ENCODE results near the gene MED12L. TPM values are rescaled to one million over a fixed set of nuclear protein-coding genes. Genes with fewer than 3 reads are reported as not detected.

MED12L gene
- total RNA-seq, 1 experiment from 2014 or later: 6.4 TPM

DNA sequence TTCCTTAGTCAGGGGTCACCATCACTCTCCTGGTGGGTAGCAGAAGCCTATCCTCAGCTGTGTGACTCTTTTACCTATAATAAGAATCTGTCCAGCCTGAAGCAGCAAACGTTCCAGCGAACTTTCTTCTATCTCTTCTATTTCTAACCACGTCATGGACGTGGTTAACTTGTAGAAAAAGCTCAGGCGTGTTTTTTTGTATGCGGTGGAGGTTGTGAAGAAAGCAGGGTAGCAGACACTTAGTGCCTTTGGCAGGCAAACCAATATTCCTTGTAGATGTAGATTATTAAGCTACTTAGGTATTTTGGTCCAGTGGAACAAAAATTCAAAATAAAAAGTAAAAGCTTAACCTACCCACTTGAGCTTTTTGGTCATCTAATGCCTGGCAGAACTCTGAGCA, 149.4 kb downstream of the MED12L start:
- no peaks in the 10 kb centered on the region for H3K9me2 ChIP-seq (ENCODE audit: insufficient read depth)
- H3K36me3 ChIP-seq (ENCODE audit: control insufficient read depth in 1 of 2, insufficient read depth in 2 of 2, low read length in 2 of 2): no peaks in the 10 kb centered on the region
- H3K4me2 ChIP-seq (ENCODE audit: low read length): no peak overlapping the region
- no peak overlapping the region for H3K4me3 ChIP-seq (replicated peaks in 1 of 2; ENCODE audit: low read depth in 1 of 2, low read length in 2 of 2)
- TF ChIP-seq POLR2A (IDR thresholded peaks at IDR 0.05; ENCODE audit: borderline replicate concordance, extremely low read depth, insufficient read depth, insufficient read length) (no peak), SIN3A (IDR thresholded peaks at IDR 0.05; ENCODE audit: low read depth) (no peak), YY1 (IDR thresholded peaks at IDR 0.05; ENCODE audit: extremely low read depth, insufficient replicate concordance, low read depth, low read length) (no peak), ELF1 (IDR thresholded peaks at IDR 0.05; ENCODE audit: borderline replicate concordance, low read depth) (no peak), ZNF274 (IDR thresholded peaks at IDR 0.05; ENCODE audit: low read depth, low read length) (no peak), SP1 (IDR thresholded peaks at IDR 0.05; ENCODE audit: low read depth) (no peak), EGR1 (IDR thresholded peaks at IDR 0.05; ENCODE audit: low read depth) (no peak), RAD21 (IDR thresholded peaks at IDR 0.05; ENCODE audit: low read depth) (no peak), SRF (IDR thresholded peaks at IDR 0.05; ENCODE audit: low read depth) (no peak), JUND (IDR thresholded peaks at IDR 0.05) (no peak)
- TF ChIP-seq, protein P1, sequence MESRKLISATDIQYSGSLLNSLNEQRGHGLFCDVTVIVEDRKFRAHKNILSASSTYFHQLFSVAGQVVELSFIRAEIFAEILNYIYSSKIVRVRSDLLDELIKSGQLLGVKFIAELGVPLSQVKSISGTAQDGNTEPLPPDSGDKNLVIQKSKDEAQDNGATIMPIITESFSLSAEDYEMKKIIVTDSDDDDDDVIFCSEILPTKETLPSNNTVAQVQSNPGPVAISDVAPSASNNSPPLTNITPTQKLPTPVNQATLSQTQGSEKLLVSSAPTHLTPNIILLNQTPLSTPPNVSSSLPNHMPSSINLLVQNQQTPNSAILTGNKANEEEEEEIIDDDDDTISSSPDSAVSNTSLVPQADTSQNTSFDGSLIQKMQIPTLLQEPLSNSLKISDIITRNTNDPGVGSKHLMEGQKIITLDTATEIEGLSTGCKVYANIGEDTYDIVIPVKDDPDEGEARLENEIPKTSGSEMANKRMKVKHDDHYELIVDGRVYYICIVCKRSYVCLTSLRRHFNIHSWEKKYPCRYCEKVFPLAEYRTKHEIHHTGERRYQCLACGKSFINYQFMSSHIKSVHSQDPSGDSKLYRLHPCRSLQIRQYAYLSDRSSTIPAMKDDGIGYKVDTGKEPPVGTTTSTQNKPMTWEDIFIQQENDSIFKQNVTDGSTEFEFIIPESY (IDR thresholded peaks at IDR 0.05; ENCODE audit: extremely low read depth, insufficient replicate concordance, low read length): no peak
- TF ChIP-seq, protein P2, sequence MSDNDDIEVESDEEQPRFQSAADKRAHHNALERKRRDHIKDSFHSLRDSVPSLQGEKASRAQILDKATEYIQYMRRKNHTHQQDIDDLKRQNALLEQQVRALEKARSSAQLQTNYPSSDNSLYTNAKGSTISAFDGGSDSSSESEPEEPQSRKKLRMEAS (IDR thresholded peaks at IDR 0.05): no peak
- RAD21 ChIA-PET (ENCODE audit: low non-redundant PET in 1 of 2, low total read pairs in 2 of 2, uncharacterized antibody in 2 of 2, unreplicated experiment in 2 of 2): no interaction called here
- no peak overlapping the region for H2AFZ ChIP-seq (ENCODE audit: low read depth, low read length, poor library complexity, severe bottlenecking)
- no peak overlapping the region for H3K9ac ChIP-seq (ENCODE audit: low read length)
- POLR2A ChIA-PET: no interaction called here
- ATAC-seq (no peak), DNase-seq (ENCODE audit: low read depth, low spot score) (no peak)
- intact Hi-C loops (cut with micrococcal nuclease): no loop called here
- no peaks in the 10 kb centered on the region for H3K27me3 ChIP-seq (ENCODE audit: insufficient read depth, low read length)
- no TSS peak for BruUV-seq (replicated peaks)
- no peaks in the 10 kb centered on the region for H4K20me1 ChIP-seq (ENCODE audit: insufficient read depth)
- no peaks in the 10 kb centered on the region for H3K4me1 ChIP-seq (ENCODE audit: control insufficient read depth in 1 of 2, insufficient read depth in 2 of 2, low read length in 2 of 2)
- no peaks in the 10 kb centered on the region for H3K79me2 ChIP-seq (ENCODE audit: insufficient read depth, low read length)
- CTCF ChIA-PET: no interaction called here
- no peak overlapping the region for H3K27ac ChIP-seq (ENCODE audit: low read depth, low read length)
- H3K9me3 ChIP-seq (ENCODE audit: control insufficient read depth in 1 of 2, insufficient read depth in 1 of 2, low read depth in 1 of 2, low read length in 2 of 2): no peaks in the 10 kb centered on the region
